ENCODE results near the gene PHC2. TPM values are rescaled to one million over a fixed set of nuclear protein-coding genes. Genes with fewer than 3 reads are reported as not detected.

PHC2 gene
- total and polyA plus RNA-seq, 9 of the 15 experiments (the other 6 are each of a cell fraction or from before 2014, with no cell fraction given): 3.1 to 67.6 (median 34.6) TPM

DNA sequence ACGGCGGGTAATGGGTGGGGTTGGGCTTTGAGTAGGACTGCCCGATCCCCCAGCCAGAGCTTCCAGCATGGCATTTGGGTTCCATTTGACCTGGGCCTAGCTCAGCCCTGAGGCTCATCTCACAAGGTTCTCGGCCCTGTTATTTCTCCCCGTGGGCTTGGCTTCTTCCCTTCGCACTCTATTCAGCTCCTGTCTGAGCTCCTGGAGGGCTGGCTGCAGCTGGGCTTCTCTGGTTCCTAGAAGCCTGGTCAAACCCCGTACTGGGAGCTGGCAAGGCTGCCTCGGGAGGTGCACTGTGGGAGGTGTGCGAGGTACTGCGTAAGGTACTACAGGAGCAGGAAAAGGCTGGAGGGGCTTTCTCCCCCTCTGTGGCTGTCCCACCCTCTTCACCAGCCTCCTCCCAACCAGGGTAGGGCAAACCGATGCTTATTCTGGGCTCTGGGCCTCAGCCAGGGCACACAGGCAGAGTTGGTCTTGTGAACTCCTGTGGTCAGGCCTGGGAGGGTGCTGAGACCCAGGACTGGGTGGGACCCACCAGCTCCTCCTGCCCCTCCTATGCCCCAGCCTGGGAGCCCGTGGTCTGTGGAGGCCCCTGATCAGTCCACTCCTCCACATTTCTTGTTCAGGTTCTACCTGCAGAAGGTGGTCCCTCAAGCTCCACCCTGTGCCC lies 110.8 kb downstream of the PHC2 start (continued):
- TF ChIP-seq RFX7 (CRISPR knock-in tag; IDR thresholded peaks at IDR 0.05): no peak
- TF ChIP-seq HMG20B (CRISPR knock-in tag; IDR thresholded peaks at IDR 0.05): no peak

DNA sequence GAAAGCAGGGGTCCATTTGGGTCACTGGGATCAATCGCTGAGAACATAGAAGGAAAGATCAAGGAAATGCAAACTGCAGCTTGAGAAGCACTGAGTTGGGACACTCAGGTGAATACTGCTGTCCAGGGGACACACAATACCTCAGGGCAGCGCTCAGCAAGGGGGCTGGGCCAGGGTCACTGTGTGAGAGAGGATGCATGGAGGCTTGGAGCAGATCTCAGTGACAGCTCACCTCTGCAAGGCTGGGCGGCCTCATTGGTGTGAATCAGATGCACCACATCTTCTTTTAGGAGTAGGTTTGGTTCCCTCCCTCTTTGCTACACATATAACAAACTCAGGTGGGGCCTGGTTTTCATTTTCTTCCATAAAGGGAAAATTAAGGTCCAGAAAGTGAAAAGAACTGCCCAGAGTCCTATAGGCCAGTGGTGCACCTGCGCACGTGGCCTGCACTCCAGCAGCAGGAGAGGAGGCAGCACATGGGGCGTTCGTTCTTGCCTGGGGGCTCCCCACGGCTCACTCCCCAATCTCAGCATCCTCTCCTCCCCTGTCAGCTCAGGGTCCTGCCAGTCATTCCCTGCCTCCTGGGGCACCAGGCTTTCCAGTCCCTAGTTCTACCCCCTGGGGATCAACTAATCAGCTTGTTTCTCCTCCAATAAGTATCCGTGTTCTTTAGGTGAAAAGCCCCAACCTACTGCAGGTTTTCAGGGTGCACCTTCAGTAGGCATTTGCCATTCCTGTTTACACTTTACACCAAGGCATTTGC lies 111.5 kb downstream of the PHC2 start:
- no peak overlapping the region for H3K4me3 ChIP-seq
- H3K36me3 ChIP-seq (ENCODE audit: control insufficient read depth, insufficient read depth, low read length): peaks cover 16% of the 10 kb centered on the region; the same call in 2 of the 3 replicates
- 2% methylated on average over 9 of the region's 9 CpGs for WGBS (ENCODE audit: insufficient coverage, low coverage, missing lambda C conversion rate)

More for the DNA sequence above, 111.5 kb downstream of the PHC2 start:
- intact Hi-C loops (cut with micrococcal nuclease): no loop called here
- no peak overlapping the region for H3K27ac ChIP-seq (ENCODE audit: extremely low read depth, low read depth, low read length)
- H3K9ac ChIP-seq (ENCODE audit: insufficient read depth in 1 of 2, low read depth in 2 of 2, low read length in 2 of 2): no peak overlapping the region
- peaks cover 34 to 61% of the 10 kb centered on the region in 2 experiments for H3K27me3 ChIP-seq (ENCODE audit: control insufficient read depth in 2 of 2, insufficient read depth in 2 of 2, low read length in 2 of 2)
- no peaks in the 10 kb centered on the region for H3K79me2 ChIP-seq (ENCODE audit: control insufficient read depth, insufficient read depth, low read length)
- ATAC-seq (no peak), DNase-seq (ENCODE audit: extremely low read depth in 1 of 4, low spot score in 3 of 4) (no peak), FAIRE-seq (peak; percentile 49)
- POLR2A ChIA-PET: interaction anchor here (0.8 kb wide), 1 partner anchor 11 kb away, joined by 5 read pairs; no protein-coding TSS in a partner anchor
- CTCF ChIA-PET (ENCODE audit: low intra/inter-chr PET ratio): no interaction called here
- H3K4me1 ChIP-seq (replicated peaks in 1 of 2; ENCODE audit: control insufficient read depth in 2 of 2, insufficient read depth in 2 of 2, low read length in 2 of 2): no peaks in the 10 kb centered on the region
- no peaks in the 10 kb centered on the region for H3K9me3 ChIP-seq (replicated peaks; ENCODE audit: control insufficient read depth, insufficient read depth, low read depth, low read length)
- TF ChIP-seq, protein P1, sequence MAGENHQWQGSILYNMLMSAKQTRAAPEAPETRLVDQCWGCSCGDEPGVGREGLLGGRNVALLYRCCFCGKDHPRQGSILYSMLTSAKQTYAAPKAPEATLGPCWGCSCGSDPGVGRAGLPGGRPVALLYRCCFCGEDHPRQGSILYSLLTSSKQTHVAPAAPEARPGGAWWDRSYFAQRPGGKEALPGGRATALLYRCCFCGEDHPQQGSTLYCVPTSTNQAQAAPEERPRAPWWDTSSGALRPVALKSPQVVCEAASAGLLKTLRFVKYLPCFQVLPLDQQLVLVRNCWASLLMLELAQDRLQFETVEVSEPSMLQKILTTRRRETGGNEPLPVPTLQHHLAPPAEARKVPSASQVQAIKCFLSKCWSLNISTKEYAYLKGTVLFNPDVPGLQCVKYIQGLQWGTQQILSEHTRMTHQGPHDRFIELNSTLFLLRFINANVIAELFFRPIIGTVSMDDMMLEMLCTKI (IDR thresholded peaks at IDR 0.05; ENCODE audit: partially characterized antibody): no peak
- TF ChIP-seq ZFX (CRISPR knock-in tag; IDR thresholded peaks at IDR 0.05): no peak
- peak in 1 of 2 experiments; percentile 20; a peak in 1 of 4 replicates for TF ChIP-seq NRF1 (conservative IDR thresholded peaks at IDR 0.05 in 1 of 2, IDR thresholded peaks at IDR 0.05 in 1 of 2)
- BruUV-seq (replicated peaks): no TSS peak
- no peak overlapping the region for H3K4me2 ChIP-seq (ENCODE audit: insufficient read depth, low read length)
- H3K9me1 ChIP-seq (ENCODE audit: control insufficient read depth, insufficient read depth, low read length): no peaks in the 10 kb centered on the region
- in situ Hi-C loops (cut with MboI): no loop called here
- H2AFZ ChIP-seq (ENCODE audit: low read depth, low read length): no peak overlapping the region
- peaks cover 15% of the 10 kb centered on the region for H4K20me1 ChIP-seq (replicated peaks; ENCODE audit: control insufficient read depth, insufficient read depth, low read length)

Data from K562 (cell line).